NOMO-1 treated with DMSO at 0.1 percent for 48 hours (cell line): ENCODE data around the gene MCU.
"Not testable (repeated sequence)": the region's sequence is repeated elsewhere in the genome, so short reads cannot be mapped to it uniquely, and the experiment has no call there.

ENCODE experiments used
- DNase-seq: peaks from one replicate; lab custom pipeline; 2025; ENCODE audit not compliant: unreplicated experiment; lab: John Stamatoyannopoulos, UW

The MCU gene

GRCh38 chr10:72758930-72759329 lies 67.0 kb downstream of the MCU start:
- not testable (repeated sequence) for DNase-seq

GRCh38 chr10:72759584-72759983 lies 67.6 kb downstream of the MCU start:
- no peak for DNase-seq

- DNase-seq: no peak
Measured at GRCh38 chr10:72761498-72761897, 69.6 kb downstream of the MCU start.

GRCh38 chr10:72762042-72762441 lies 70.1 kb downstream of the MCU start:
- DNase-seq: no peak

- no peak for DNase-seq
Measured at GRCh38 chr10:72763201-72763600, 71.3 kb downstream of the MCU start.

GRCh38 chr10:72764151-72764550 lies 72.2 kb downstream of the MCU start:
- no peak for DNase-seq

GRCh38 chr10:72765051-72765745 lies 73.3 kb downstream of the MCU start:
- no peak for DNase-seq

GRCh38 chr10:72771195-72771594 lies 79.3 kb downstream of the MCU start:
- not testable (repeated sequence) for DNase-seq

GRCh38 chr10:72772031-72772430 lies 80.1 kb downstream of the MCU start:
- DNase-seq: no peak

GRCh38 chr10:72779874-72780273 lies 87.9 kb downstream of the MCU start:
- DNase-seq: no peak

GRCh38 chr10:72782649-72783330 lies 90.8 kb downstream of the MCU start:
- DNase-seq: no peak

- DNase-seq: no peak
Measured at GRCh38 chr10:72783410-72783833, 91.5 kb downstream of the MCU start.

- no peak for DNase-seq
Measured at GRCh38 chr10:72784551-72785351, 92.8 kb downstream of the MCU start.

- no peak for DNase-seq
Measured at GRCh38 chr10:72785409-72785808, 93.5 kb downstream of the MCU start.

- DNase-seq: no peak
Measured at GRCh38 chr10:72790216-72790990, 98.5 kb downstream of the MCU start.

- no peak for DNase-seq
Measured at GRCh38 chr10:72792288-72792687, 100.3 kb downstream of the MCU start.

GRCh38 chr10:72793752-72794151 lies 101.8 kb downstream of the MCU start:
- no peak for DNase-seq

GRCh38 chr10:72794260-72794659 lies 102.3 kb downstream of the MCU start:
- no peak for DNase-seq

GRCh38 chr10:72796042-72796441 lies 104.1 kb downstream of the MCU start:
- no peak for DNase-seq

- DNase-seq: no peak
Measured at GRCh38 chr10:72796538-72796937, 104.6 kb downstream of the MCU start.
